K562 (cell line): ENCODE data around the gene MYO16.

Experiments used
- CBFB ChIP-seq: sonication (generic); formaldehyde crosslinking; IDR thresholded peaks from 2 replicates; pipeline ENCODE4 v1.4.0; 2020; ENCODE audit warnings: mild to moderate bottlenecking, missing genetic modification reagents
- EZH2 ChIP-seq: IDR thresholded peaks from 2 replicates; pipeline ENCODE4 v1.6.1; 2012; ENCODE audit warnings: low read depth, mild to moderate bottlenecking, inconsistent platforms, low read length, borderline replicate concordance
- HNRNPUL1 ChIP-seq: fragments of 200-400 bp; formaldehyde crosslinking; IDR thresholded peaks from 2 replicates; pipeline ENCODE4 v1.6.1; 2017; ENCODE audit warnings: low read length
- POLR2A ChIP-seq: fragments of 450-650 bp; conservative IDR thresholded peaks from 2 replicates; pipeline ENCODE4 v1.6.1; 2016
- TARDBP ChIP-seq: fragments of 450-650 bp; IDR thresholded peaks from 2 replicates; pipeline ENCODE4 v1.6.1; 2016
- TEAD4 ChIP-seq, 2 experiments: sonication (generic) in 1 of 2; formaldehyde crosslinking in 1 of 2; IDR thresholded peaks; 2 replicates each; pipeline versions ENCODE4 v1.6.1 to v1.8.0; 2012 to 2022; ENCODE audit warnings: borderline replicate concordance in 1 of 2, inconsistent platforms in 1 of 2, low read length in 1 of 2, mild to moderate bottlenecking in 1 of 2, missing genetic modification reagents in 1 of 2
- XRCC4 ChIP-seq: IDR thresholded peaks from one replicate; pipeline ENCODE4 v1.6.1; 2011; ENCODE audit not compliant: insufficient read depth, insufficient read length; ENCODE audit errors: extremely low read depth
- YBX1 ChIP-seq: fragments of 450-650 bp; IDR thresholded peaks from 2 replicates; pipeline ENCODE4 v1.7.1; 2016; ENCODE audit warnings: mild to moderate bottlenecking
- ZNF311 ChIP-seq: fragments of 250-450 bp; sonication (Bioruptor Pico); IDR thresholded peaks from 2 replicates; pipeline ENCODE4 v1.4.0; 2020; ENCODE audit warnings: mild to moderate bottlenecking, moderate library complexity
- TF ChIP-seq, protein P1 (sequence below): sonication (generic); formaldehyde crosslinking; IDR thresholded peaks from 2 replicates; pipeline ENCODE4 v1.5.0; 2020; ENCODE audit warnings: missing genetic modification reagents
- TF ChIP-seq, protein P2 (sequence below): fragments of 250-450 bp; sonication (Bioruptor Pico); IDR thresholded peaks from 2 replicates; pipeline ENCODE4 v1.5.0; 2020; ENCODE audit warnings: mild to moderate bottlenecking, borderline replicate concordance

DNA sequence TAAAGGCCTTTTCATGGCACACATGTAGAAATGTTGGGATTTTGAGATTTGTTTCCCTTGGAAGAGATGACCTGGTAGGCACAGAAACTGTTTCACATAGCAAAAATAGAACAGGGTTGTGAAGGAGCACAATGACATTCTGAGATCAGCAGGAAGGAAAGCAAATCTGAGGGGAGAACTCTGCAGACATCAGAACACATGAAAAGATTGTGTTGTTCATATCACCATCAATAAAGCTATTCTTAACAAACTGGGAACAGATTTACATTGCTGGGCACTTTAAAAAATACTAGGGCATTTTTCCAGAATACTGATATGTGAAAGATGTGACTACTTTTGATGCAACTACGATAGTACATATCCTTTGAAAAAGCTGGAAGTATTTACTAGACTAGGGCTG is 481.7 kb downstream of the MYO16 start:
- TF ChIP-seq, protein P1, sequence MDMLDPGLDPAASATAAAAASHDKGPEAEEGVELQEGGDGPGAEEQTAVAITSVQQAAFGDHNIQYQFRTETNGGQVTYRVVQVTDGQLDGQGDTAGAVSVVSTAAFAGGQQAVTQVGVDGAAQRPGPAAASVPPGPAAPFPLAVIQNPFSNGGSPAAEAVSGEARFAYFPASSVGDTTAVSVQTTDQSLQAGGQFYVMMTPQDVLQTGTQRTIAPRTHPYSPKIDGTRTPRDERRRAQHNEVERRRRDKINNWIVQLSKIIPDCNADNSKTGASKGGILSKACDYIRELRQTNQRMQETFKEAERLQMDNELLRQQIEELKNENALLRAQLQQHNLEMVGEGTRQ (CRISPR knock-in tag), result no peak
- no peak for TF ChIP-seq ZNF311 (CRISPR knock-in tag)
- no peak for TF ChIP-seq CBFB (CRISPR knock-in tag)
- TF ChIP-seq TEAD4 (IDR thresholded peaks at IDR 0.05; ENCODE audit: low read length), result no peak
- no peak for TF ChIP-seq TEAD4 (CRISPR knock-in tag; IDR thresholded peaks at IDR 0.05; ENCODE audit: borderline replicate concordance)
- TF ChIP-seq YBX1, result no peak
- no peak for TF ChIP-seq POLR2A
- TF ChIP-seq EZH2, result no peak
- TF ChIP-seq TARDBP, result no peak
- TF ChIP-seq XRCC4, result no peak
- TF ChIP-seq HNRNPUL1, result no peak
- TF ChIP-seq, protein P2, sequence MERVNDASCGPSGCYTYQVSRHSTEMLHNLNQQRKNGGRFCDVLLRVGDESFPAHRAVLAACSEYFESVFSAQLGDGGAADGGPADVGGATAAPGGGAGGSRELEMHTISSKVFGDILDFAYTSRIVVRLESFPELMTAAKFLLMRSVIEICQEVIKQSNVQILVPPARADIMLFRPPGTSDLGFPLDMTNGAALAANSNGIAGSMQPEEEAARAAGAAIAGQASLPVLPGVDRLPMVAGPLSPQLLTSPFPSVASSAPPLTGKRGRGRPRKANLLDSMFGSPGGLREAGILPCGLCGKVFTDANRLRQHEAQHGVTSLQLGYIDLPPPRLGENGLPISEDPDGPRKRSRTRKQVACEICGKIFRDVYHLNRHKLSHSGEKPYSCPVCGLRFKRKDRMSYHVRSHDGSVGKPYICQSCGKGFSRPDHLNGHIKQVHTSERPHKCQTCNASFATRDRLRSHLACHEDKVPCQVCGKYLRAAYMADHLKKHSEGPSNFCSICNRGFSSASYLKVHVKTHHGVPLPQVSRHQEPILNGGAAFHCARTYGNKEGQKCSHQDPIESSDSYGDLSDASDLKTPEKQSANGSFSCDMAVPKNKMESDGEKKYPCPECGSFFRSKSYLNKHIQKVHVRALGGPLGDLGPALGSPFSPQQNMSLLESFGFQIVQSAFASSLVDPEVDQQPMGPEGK (CRISPR knock-in tag), result no peak
